GM19395 (cell line): ENCODE data around the gene KIF3C.
"Not testable (repeated sequence)": the region's sequence is repeated elsewhere in the genome, so short reads cannot be mapped to it uniquely, and the experiment has no call there.

Experiments
- ATAC-seq: cut with Tn5 transposase; IDR thresholded peaks from one replicate; pipeline ENCODE4 v1.9.1; 2021; ENCODE audit warnings: mild to moderate bottlenecking, moderate library complexity; ENCODE audit not compliant: unreplicated experiment

The KIF3C gene

GRCh38 chr2:25982273-25982967 is at the start of gene KIF3C:
KIF3C (minus strand) TSS chr2:25982497; CDS start chr2:25981917, 580 bp downstream.
- peak; percentile 85 for ATAC-seq

- ATAC-seq: not testable (repeated sequence)
These were observed 45.8 kb upstream of the KIF3C start for GRCh38 chr2:26028083-26028482.

GRCh38 chr2:26025509-26025908 is 43.2 kb upstream of the KIF3C start:
- no peak for ATAC-seq

GRCh38 chr2:26024260-26024659 is 42.0 kb upstream of the KIF3C start:
- no peak for ATAC-seq

- ATAC-seq: no peak
These were observed 37.9 kb upstream of the KIF3C start for GRCh38 chr2:26020231-26020640.

GRCh38 chr2:26018184-26019055 is 36.1 kb upstream of the KIF3C start:
- ATAC-seq: no peak

GRCh38 chr2:26017464-26018183 is 35.3 kb upstream of the KIF3C start:
- ATAC-seq: no peak

- ATAC-seq: not testable (repeated sequence)
These were observed 34.4 kb upstream of the KIF3C start for GRCh38 chr2:26016706-26017045.

- ATAC-seq: no peak
These were observed 33.9 kb upstream of the KIF3C start for GRCh38 chr2:26016012-26016705.

- no peak for ATAC-seq
These were observed 31.4 kb upstream of the KIF3C start for GRCh38 chr2:26013668-26014067.

- ATAC-seq: no peak
These were observed 29.9 kb upstream of the KIF3C start for GRCh38 chr2:26011990-26012856.

GRCh38 chr2:26011609-26011989 is 29.3 kb upstream of the KIF3C start:
- ATAC-seq: no peak

- no peak for ATAC-seq
These were observed 28.6 kb upstream of the KIF3C start for GRCh38 chr2:26010943-26011342.

- no peak for ATAC-seq
These were observed 27.3 kb upstream of the KIF3C start for GRCh38 chr2:26009567-26009963.

GRCh38 chr2:26008851-26009566 is 26.7 kb upstream of the KIF3C start:
- ATAC-seq: no peak

GRCh38 chr2:26008095-26008494 is 25.8 kb upstream of the KIF3C start:
- ATAC-seq: no peak

GRCh38 chr2:26002632-26003310 is 20.5 kb upstream of the KIF3C start:
- no peak for ATAC-seq

GRCh38 chr2:26001743-26002351 is 19.6 kb upstream of the KIF3C start:
- no peak for ATAC-seq
